GM18519 (cell line): ENCODE measurements around the gene PRR22.
"Not testable (repeated sequence)": the region's sequence is repeated elsewhere in the genome, so short reads cannot be mapped to it uniquely, and the experiment has no call there.

Experiments used
- ATAC-seq: cut with Tn5 transposase; IDR thresholded peaks from one replicate; pipeline ENCODE4 v1.9.1; 2021; ENCODE audit warnings: mild to moderate bottlenecking, moderate library complexity; ENCODE audit not compliant: unreplicated experiment, low FRiP score

The PRR22 gene

DNA sequence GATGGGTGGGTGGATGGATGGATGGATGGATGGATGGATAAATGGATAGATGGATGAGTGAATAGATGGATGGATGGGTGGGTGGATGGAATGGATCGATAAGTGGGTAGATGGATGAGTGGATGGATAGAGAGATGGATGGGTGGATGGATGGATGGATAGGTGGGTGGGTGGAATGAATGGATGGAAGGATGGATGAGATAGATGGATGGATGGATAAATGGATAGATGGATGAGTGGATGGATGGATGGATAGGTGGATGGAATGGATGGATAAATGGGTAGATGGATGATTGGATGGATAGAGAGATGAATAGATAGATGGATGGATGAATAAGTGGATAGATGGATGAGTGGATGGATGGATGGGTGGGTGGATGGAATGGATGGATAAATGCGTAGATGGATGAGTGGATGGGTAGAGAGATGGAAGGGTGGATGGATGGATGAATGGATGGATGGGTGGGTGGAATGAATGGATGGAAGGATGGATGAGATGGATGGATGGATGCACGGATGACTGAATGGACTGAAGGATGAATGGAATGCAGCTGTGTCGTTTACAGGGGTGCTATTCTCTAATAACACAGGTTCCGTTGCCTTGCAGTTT is 21.8 kb downstream of the PRR22 start:
- no peak for ATAC-seq

DNA sequence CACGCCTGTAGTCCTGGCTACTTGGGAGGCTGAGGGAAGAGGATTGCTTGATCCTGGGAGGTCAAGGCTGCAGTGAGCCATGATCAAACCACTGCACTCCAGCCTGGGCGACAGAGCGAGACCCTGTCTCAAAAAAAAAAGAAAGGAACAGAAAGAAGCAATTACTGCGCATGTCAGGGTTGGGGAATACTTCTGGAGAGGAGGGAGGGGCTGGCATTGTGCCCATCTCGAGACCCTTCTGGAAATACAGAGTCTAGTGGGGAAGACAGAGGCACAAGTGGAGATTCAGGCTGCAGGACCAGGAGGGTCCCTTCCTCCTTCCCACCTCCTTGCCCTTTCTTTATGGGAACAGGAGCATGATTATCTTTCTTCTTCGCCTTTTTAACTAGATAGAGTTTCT is 30.8 kb downstream of the PRR22 start:
- no peak for ATAC-seq

DNA sequence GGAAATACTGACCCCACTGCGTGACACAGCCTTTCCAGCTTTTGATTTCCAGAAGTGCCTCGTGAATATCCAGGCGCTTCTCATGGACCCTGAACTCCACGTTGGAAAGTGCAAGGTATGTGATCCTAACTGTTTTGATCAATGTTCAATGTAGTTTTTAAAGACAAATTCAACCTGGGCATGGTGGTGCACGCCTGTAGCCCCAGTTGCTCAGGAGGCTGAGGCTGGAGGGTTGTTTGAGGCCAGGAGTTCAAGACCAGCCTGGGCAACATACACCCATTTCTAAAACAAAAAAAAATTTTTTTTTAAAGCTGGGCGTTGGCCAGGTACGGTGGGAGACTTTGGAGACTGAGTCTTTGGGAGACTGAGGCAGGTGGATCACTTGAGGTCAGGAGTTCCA is 32.8 kb downstream of the PRR22 start:
- ATAC-seq: no peak

DNA sequence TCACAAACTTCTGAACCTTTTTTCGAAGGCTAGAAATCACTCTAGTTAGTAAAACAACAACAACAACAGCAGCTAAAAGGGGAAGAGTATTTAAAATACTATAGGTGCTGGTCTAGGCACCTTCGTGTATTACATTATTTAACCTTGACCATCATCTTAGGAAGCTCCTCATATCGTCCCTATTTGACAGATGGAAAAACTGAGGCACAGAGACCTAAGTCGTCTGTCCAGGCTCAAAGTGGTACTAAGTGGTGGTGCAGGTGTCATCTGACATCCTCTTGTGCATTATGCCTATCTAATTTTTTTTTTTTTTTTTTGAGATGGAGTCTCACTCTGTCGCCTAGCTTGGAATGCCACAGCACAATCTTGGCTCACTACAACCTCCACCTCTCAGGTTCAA is 35.0 kb downstream of the PRR22 start:
- no peak for ATAC-seq

- ATAC-seq: not testable (repeated sequence)
Measured at GRCh38 chr19:5748920-5749319, 35.6 kb downstream of the PRR22 start.

DNA sequence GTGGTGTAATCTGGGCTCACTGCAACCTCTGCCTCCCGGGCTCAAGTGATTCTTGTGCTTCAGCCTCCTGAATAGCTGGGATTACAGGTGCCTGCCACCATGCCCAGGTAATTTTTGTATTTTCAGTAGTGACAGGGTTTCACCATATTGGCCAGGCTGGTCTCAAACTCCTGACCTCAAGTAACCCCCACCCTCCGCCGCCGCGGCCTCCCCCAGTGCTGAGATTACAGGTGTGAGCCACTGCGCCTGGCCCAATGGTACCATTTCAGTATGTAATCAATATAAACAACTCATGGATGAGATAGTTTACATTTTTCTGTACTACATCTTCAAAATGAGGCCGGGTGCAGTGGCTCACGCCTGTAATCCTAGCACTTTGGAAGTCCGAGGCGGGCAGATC is 39.5 kb downstream of the PRR22 start:
- ATAC-seq: not testable (repeated sequence)

- no peak for ATAC-seq
Measured at GRCh38 chr19:5743630-5744029, 40.9 kb downstream of the PRR22 start.

DNA sequence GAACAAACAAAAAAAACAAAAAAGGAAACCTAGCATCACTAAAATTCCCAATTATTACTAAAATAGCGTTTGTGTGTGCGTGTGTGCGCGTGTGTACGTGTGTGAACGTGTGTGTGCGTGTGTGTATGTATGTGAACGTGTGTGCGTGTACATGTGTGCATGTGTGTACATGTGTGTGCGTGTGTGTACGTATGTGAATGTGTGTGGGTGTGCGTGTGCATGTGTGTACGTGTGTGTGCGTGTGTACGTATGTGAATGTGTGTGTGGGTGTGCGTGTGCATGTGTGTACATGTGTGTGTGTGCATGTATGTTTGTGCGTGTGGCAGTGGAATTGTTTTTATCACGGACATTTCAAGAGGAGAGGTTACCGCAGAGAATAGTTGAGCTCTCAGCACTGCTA is 42.5 kb downstream of the PRR22 start:
- no peak for ATAC-seq

DNA sequence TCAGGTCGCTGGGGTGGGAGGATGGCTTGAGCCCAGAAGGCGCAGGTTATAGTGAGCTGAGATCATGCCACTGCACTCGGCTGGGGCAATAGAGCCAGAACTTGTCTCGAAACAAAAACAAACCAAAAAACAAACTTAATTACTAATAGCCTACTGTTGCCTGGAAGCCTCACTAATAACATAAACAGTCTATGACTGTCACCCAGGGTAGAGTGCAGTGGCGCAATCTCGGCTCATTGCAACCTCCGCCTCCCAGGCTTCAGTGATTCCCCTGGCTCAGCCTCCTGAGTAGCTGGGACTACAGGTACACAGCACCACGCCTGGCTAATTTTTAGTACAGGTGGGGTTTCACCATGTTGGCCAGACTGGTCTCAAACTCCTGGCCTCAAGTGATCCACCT is 46.1 kb downstream of the PRR22 start:
- ATAC-seq: no peak

DNA sequence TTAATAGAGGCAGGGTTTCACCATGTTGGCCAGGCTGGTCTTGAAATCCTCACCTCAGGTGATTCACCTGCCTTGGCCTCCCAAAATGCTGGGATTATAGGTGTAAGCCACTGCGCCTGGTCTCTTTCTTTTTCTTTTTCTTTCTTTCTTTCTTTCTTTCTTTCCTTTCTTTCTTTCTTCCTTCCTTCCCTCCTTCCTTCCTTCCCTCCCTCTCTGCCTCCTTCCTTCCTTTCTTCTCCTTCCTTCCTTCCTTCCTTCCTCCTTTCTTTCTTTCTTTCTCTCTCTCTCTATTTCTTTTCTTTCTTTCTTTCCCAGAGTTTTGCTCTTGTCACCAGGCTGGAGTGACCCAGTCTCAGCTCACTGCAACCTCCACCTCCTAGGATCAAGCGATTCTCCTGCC is 51.4 kb downstream of the PRR22 start:
- not testable (repeated sequence) for ATAC-seq
